OCI-LY1 (cell line): Measurements from ENCODE around the gene GNAI1.

ENCODE experiments used
- H2AFZ ChIP-seq: fragments of 200-600 bp; sonication (generic), shearing (Covaris generic); 2 replicates; pipeline ENCODE4 v1.6.0; 2014; ENCODE audit warnings: antibody characterized with exemption, mild to moderate bottlenecking, low read length
- H3F3A ChIP-seq: fragments of 200-600 bp; sonication (generic), shearing (Covaris generic); 2 replicates; pipeline ENCODE4 v1.6.0; 2014; ENCODE audit warnings: mild to moderate bottlenecking, antibody characterized with exemption, low read length, moderate library complexity; ENCODE audit not compliant: insufficient read depth
- H3K27ac ChIP-seq: fragments of 200-600 bp; sonication (generic); 2 replicates; pipeline ENCODE4 v1.5.1; 2014; ENCODE audit warnings: low read length, mixed run types, mild to moderate bottlenecking, low read depth; ENCODE audit not compliant: poor library complexity, severe bottlenecking
- H3K27me3 ChIP-seq: fragments of 200-600 bp; sonication (generic); 2 replicates; pipeline ENCODE4 v1.6.0; 2014; ENCODE audit warnings: antibody characterized with exemption, mild to moderate bottlenecking, low read length, moderate library complexity; ENCODE audit not compliant: insufficient read depth
- H3K36me3 ChIP-seq: fragments of 200-600 bp; sonication (generic); 2 replicates; pipeline ENCODE4 v1.6.1; 2014; ENCODE audit warnings: mild to moderate bottlenecking, antibody characterized with exemption, low read length, moderate library complexity, mixed read lengths; ENCODE audit not compliant: insufficient read depth
- H3K4me1 ChIP-seq: fragments of 200-600 bp; sonication (generic); 2 replicates; pipeline ENCODE4 v1.5.1; 2014; ENCODE audit warnings: mild to moderate bottlenecking, low read length, moderate library complexity; ENCODE audit not compliant: insufficient read depth, severe bottlenecking
- H3K4me2 ChIP-seq: fragments of 200-600 bp; sonication (generic), shearing (Covaris generic); 2 replicates; pipeline ENCODE4 v1.6.1; 2014; ENCODE audit warnings: low read length
- H3K4me3 ChIP-seq: fragments of 200-600 bp; sonication (generic); 2 replicates; pipeline ENCODE4 v1.5.1; 2014; ENCODE audit warnings: low read length, low read depth, mild to moderate bottlenecking, mixed read lengths; ENCODE audit not compliant: poor library complexity, severe bottlenecking
- H3K79me2 ChIP-seq: fragments of 200-600 bp; shearing (Covaris generic); 2 replicates; pipeline ENCODE4 v1.6.1; 2016; ENCODE audit warnings: mixed run types, low read length, mixed read lengths; ENCODE audit not compliant: insufficient read depth
- H3K9ac ChIP-seq: fragments of 200-600 bp; sonication (generic), shearing (Covaris generic); 2 replicates; pipeline ENCODE4 v1.6.1; 2014; ENCODE audit warnings: mild to moderate bottlenecking, low read length, mixed read lengths
- H3K9me2 ChIP-seq: fragments of 200-600 bp; sonication (generic), shearing (Covaris generic); 2 replicates; pipeline ENCODE4 v1.6.1; 2014; ENCODE audit warnings: low read depth, mild to moderate bottlenecking, low read length, mixed read lengths
- H3K9me3 ChIP-seq: fragments of 200-600 bp; shearing (Covaris generic); 2 replicates; pipeline ENCODE4 v1.6.1; 2014; ENCODE audit warnings: low read length, mixed read lengths
- H4K20me1 ChIP-seq: fragments of 200-600 bp; sonication (generic), shearing (Covaris generic); 2 replicates; pipeline ENCODE4 v1.6.0; 2016; ENCODE audit warnings: mild to moderate bottlenecking, low read length; ENCODE audit not compliant: insufficient read depth
- CTCF ChIP-seq: fragments of 200-600 bp; sonication (generic), shearing (Covaris generic); IDR thresholded peaks from 2 replicates; pipeline ENCODE4 v1.5.1; 2017; ENCODE audit warnings: mild to moderate bottlenecking, antibody characterized with exemption, low read length, moderate library complexity, mixed read lengths
- EZH2 ChIP-seq: fragments of 200-600 bp; sonication (generic), shearing (Covaris generic); IDR thresholded peaks from 2 replicates; pipeline ENCODE4 v1.8.0; 2017; ENCODE audit warnings: borderline replicate concordance, mixed run types, mild to moderate bottlenecking, antibody characterized with exemption, low read length, moderate library complexity, mixed read lengths

GNAI1 gene

GRCh38 chr7:80175744-80176143 is 41.1 kb downstream of the GNAI1 start:
- no peak overlapping the region for H3K9ac ChIP-seq
- H3K9me2 ChIP-seq, result no peaks in the 10 kb centered on the region
- H3K4me2 ChIP-seq, result no peak overlapping the region
- TF ChIP-seq CTCF, result no peak
- TF ChIP-seq EZH2, result no peak
- H3K36me3 ChIP-seq, result no peaks in the 10 kb centered on the region
- no peaks in the 10 kb centered on the region for H3F3A ChIP-seq
- no peak overlapping the region for H3K4me3 ChIP-seq
- H4K20me1 ChIP-seq, result no peaks in the 10 kb centered on the region
- no peaks in the 10 kb centered on the region for H3K79me2 ChIP-seq
- H3K4me1 ChIP-seq, result no peaks in the 10 kb centered on the region
- no peaks in the 10 kb centered on the region; the same call in 1 of the 2 replicates for H3K9me3 ChIP-seq
- H3K27me3 ChIP-seq, result no peaks in the 10 kb centered on the region
- H3K27ac ChIP-seq, result no peak overlapping the region
- no peak overlapping the region for H2AFZ ChIP-seq

DNA sequence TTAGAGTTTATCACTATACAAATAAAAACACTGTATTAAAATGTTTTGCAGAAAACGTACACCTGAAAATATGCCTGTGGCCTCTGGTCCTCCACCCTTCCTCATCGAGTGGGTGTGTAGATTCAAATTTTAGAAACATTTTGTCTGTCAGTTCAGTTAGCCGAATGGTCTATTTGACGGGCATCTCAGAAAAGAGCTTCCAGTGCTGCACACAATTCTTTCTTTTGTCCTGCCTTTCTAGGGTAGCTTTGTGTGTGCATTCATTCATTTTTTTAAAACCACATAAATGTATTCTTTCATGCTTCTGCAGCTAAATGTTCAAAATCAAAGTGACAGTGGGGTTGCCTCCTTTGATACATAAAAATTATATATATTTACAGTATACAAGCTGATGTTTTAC is 46.8 kb downstream of the GNAI1 start:
- Histone ChIP-seq H3K36me3 (no peaks in the 10 kb centered on the region), H3K79me2 (no peaks in the 10 kb centered on the region), H4K20me1 (no peaks in the 10 kb centered on the region)

DNA sequence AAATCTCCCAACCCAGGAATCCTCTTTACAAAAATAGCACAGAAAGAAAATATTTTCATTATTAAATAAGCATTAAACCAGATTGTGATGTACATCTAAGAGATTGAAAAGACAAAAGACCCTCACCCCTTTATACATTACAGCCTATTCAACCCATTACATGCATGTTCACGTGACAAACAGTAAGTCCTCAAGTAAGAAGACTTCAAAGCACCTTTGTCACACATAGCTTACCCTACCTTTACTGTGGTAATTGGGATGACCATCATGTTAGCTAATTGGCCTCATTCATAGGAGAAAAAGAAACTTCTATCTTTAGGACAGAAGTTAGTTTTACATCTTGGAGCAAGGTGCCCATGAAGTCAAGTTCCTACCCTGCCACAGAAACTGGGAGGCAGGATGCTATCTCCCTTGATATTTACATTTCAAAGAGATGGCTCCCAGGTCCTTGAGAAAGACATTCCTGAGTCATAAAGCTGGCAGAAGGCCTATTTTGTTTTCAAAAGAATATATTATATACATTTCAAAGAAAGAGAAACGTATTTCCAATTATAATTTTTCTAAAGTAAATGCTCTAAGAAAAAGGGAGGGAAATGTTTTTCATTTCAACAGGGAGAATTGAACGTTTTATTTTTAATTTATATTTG is 48.1 kb downstream of the GNAI1 start:
- Histone ChIP-seq H2AFZ (no peak overlapping the region), H3K9me3 (no peaks in the 10 kb centered on the region), H3K9ac (no peak overlapping the region), H3K27me3 (no peaks in the 10 kb centered on the region), H3K4me1 (no peaks in the 10 kb centered on the region), H3K9me2 (no peaks in the 10 kb centered on the region), H3K27ac (no peak overlapping the region), H3K36me3 (no peaks in the 10 kb centered on the region), H3K4me2 (no peak overlapping the region), H3K4me3 (no peak overlapping the region), H3K79me2 (no peaks in the 10 kb centered on the region), H4K20me1 (no peaks in the 10 kb centered on the region), H3F3A (no peaks in the 10 kb centered on the region)
- TF ChIP-seq EZH2 (no peak), CTCF (no peak)

More for the DNA sequence above, 46.8 kb downstream of the GNAI1 start:
- no peak overlapping the region for H2AFZ ChIP-seq
- H3K27ac ChIP-seq, result no peak overlapping the region
- TF ChIP-seq CTCF (no peak), EZH2 (no peak)
- H3K9me2 ChIP-seq, result no peaks in the 10 kb centered on the region
- no peak overlapping the region for H3K4me2 ChIP-seq
- no peaks in the 10 kb centered on the region for H3K27me3 ChIP-seq
- no peak overlapping the region for H3K9ac ChIP-seq
- no peak overlapping the region for H3K4me3 ChIP-seq
- no peaks in the 10 kb centered on the region for H3F3A ChIP-seq
- H3K4me1 ChIP-seq, result no peaks in the 10 kb centered on the region
- H3K9me3 ChIP-seq, result no peaks in the 10 kb centered on the region
